ENCODE results near the gene TBX10. TPM values are rescaled to one million over a fixed set of nuclear protein-coding genes. Genes with fewer than 3 reads are reported as not detected.

TBX10 gene
- total and polyA plus RNA-seq, 5 experiments from 2014 or later, result not detected

Other genes with a start within 250 kb of the TBX10 start
- gene RAD9A, start 247.8 kb downstream of the TBX10 start, total RNA-seq, result 10 to 100 TPM; 47.3 to 58.1 TPM
- gene RAD9A, start 247.8 kb downstream of the TBX10 start, polyA plus RNA-seq, result 1 to 10 TPM; 6.5 to 9.4 (median 6.6) TPM
- 100 to 1,000 TPM; 141 to 146 TPM for gene PPP1CA, start 237.9 kb downstream of the TBX10 start, total RNA-seq
- 100 to 1,000 TPM; 357 to 518 (median 403) TPM for gene PPP1CA, start 237.9 kb downstream of the TBX10 start, polyA plus RNA-seq
- gene TBC1D10C, start 235.7 kb downstream of the TBX10 start, total RNA-seq, result 100 to 1,000 TPM; 403 to 419 TPM
- gene TBC1D10C, start 235.7 kb downstream of the TBX10 start, polyA plus RNA-seq, result 100 to 1,000 TPM; 231 to 307 (median 251) TPM
- gene CARNS1, start 224.1 kb downstream of the TBX10 start, total RNA-seq, result 10 to 100 TPM; 18.5 to 21.2 TPM
- 1 to 10 TPM; 2.2 to 3.7 (median 2.3) TPM for gene CARNS1, start 224.1 kb downstream of the TBX10 start, polyA plus RNA-seq
- 10 to 100 TPM; 80.9 to 82.8 TPM for gene RPS6KB2, start 211.3 kb downstream of the TBX10 start, total RNA-seq
- 10 to 100 TPM; 41.9 to 45.9 (median 43.2) TPM for gene RPS6KB2, start 211.3 kb downstream of the TBX10 start, polyA plus RNA-seq
- 100 to 1,000 TPM; 212 to 215 TPM for gene PTPRCAP, start 202.1 kb downstream of the TBX10 start, total RNA-seq
- 100 to 1,000 TPM; 647 to 717 (median 686) TPM for gene PTPRCAP, start 202.1 kb downstream of the TBX10 start, polyA plus RNA-seq
- gene CORO1B, start 196.3 kb downstream of the TBX10 start, total RNA-seq, result 10 to 100 TPM; 21.2 to 22.3 TPM
- 10 to 100 TPM in 1 of 3 donors, 1 to 10 TPM in 2; 9.2 to 12.6 (median 9.8) TPM for gene CORO1B, start 196.3 kb downstream of the TBX10 start, polyA plus RNA-seq
- not detected for gene GPR152, start 187.0 kb downstream of the TBX10 start, total RNA-seq
- 1 to 10 TPM in 1 of 3 donors, under 1 TPM in 2; 0.20 to 1.2 (median 0.86) TPM for gene GPR152, start 187.0 kb downstream of the TBX10 start, polyA plus RNA-seq
- gene CABP4, start 184.4 kb downstream of the TBX10 start, total RNA-seq, result 1 to 10 TPM; 2.9 to 3.7 TPM
- gene CABP4, start 184.4 kb downstream of the TBX10 start, polyA plus RNA-seq, result under 1 TPM; 0.58 to 0.96 (median 0.62) TPM
- 100 to 1,000 TPM; 105 to 111 TPM for gene TMEM134, start 170.5 kb downstream of the TBX10 start, total RNA-seq
- 100 to 1,000 TPM; 128 to 148 (median 144) TPM for gene TMEM134, start 170.5 kb downstream of the TBX10 start, polyA plus RNA-seq
- 100 to 1,000 TPM; 136 to 141 TPM for gene AIP, start 156.7 kb downstream of the TBX10 start, total RNA-seq
- 100 to 1,000 TPM; 146 to 169 (median 146) TPM for gene AIP, start 156.7 kb downstream of the TBX10 start, polyA plus RNA-seq
- gene PITPNM1, start 134.4 kb downstream of the TBX10 start, total RNA-seq, result 100 to 1,000 TPM; 118 to 120 TPM
- 10 to 100 TPM; 13.8 to 36.5 (median 15.9) TPM for gene PITPNM1, start 134.4 kb downstream of the TBX10 start, polyA plus RNA-seq
- 10 to 100 TPM; 41.8 to 46.4 TPM for gene CDK2AP2, start 131.6 kb downstream of the TBX10 start, total RNA-seq
- gene CDK2AP2, start 131.6 kb downstream of the TBX10 start, polyA plus RNA-seq, result 10 to 100 TPM; 75.9 to 96.8 (median 79.5) TPM
- not detected for gene CABP2, start 116.3 kb downstream of the TBX10 start, total RNA-seq
- not detected for gene CABP2, start 116.3 kb downstream of the TBX10 start, polyA plus RNA-seq
- gene GSTP1, start 56.0 kb downstream of the TBX10 start, total RNA-seq, result 100 to 1,000 TPM; 177 to 186 TPM
- gene GSTP1, start 56.0 kb downstream of the TBX10 start, polyA plus RNA-seq, result 100 to 1,000 TPM; 234 to 278 (median 276) TPM
- 100 to 1,000 TPM; 197 to 199 TPM for gene NDUFV1, start 32.8 kb downstream of the TBX10 start, total RNA-seq
- gene NDUFV1, start 32.8 kb downstream of the TBX10 start, polyA plus RNA-seq, result 100 to 1,000 TPM; 122 to 123 (median 122) TPM
- 1 to 10 TPM; 2.0 to 3.2 TPM for gene NUDT8, start 9.8 kb downstream of the TBX10 start, total RNA-seq
- gene NUDT8, start 9.8 kb downstream of the TBX10 start, polyA plus RNA-seq, result 1 to 10 TPM; 2.7 to 3.1 (median 2.7) TPM
- gene ACY3, start 11.0 kb upstream of the TBX10 start, total RNA-seq, result not detected
- gene ACY3, start 11.0 kb upstream of the TBX10 start, polyA plus RNA-seq, result under 1 TPM in 2 of 3 donors, not detected in 1; 0.29 to 0.64 TPM
- gene ALDH3B2, start 34.9 kb upstream of the TBX10 start, total RNA-seq, result not detected
- gene ALDH3B2, start 34.9 kb upstream of the TBX10 start, polyA plus RNA-seq, result not detected

Measured in naive thymus-derived CD8-positive, alpha-beta T cell (primary cell).